Measurements from ENCODE around the gene PXDC1. TPM values are rescaled to one million over a fixed set of nuclear protein-coding genes. Genes with fewer than 3 reads are reported as not detected.

PXDC1 gene
- polyA plus RNA-seq, 1 donor from 2014 or later: 3.9 TPM

DNA sequence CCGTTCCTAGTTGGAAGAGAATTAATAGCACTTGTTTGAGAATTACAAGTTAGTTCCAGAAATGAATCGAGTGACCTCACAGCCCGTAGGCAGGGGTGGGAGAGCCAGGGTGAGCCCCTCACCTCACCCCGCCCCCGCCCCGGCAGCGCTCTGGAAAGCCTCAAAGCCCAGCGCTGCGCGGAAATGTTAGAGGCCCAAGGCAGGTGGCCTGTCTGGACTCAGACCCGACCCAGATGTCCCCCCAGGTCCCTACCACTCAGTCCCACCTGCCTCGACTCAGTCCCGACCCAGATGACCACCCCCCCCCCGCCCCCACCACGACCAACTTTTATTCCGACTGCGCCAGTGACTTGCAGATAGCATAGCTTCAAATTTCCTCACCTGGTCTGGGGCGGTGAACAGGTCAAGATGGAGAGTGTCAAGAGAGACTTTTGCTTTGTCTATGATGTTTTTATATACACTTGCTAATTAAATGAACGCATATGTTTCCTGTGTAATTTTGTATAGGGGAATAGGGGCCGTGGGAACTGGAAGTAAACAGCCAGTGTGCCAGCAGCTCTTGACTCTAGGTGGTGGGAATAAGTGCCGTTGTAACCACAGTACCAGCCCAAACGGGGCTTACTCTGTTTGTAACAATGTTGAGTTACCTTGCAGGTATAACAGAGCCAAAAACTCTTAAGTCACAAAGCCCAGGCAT lies 1.2 kb upstream of the PXDC1 start:
- TF ChIP-seq POLR2AphosphoS5 (IDR thresholded peaks at IDR 0.05) (no peak), SMC3 (conservative IDR thresholded peaks at IDR 0.05; ENCODE audit: poor library complexity) (no peak), MXI1 (conservative IDR thresholded peaks at IDR 0.05; ENCODE audit: poor library complexity, severe bottlenecking) (no peak), EZH2 (IDR thresholded peaks at IDR 0.05; ENCODE audit: borderline replicate concordance, insufficient read depth, low read length, poor library complexity, severe bottlenecking) (no peak), RAD21 (conservative IDR thresholded peaks at IDR 0.05) (no peak), TAF1 (IDR thresholded peaks at IDR 0.05; ENCODE audit: low read depth) (no peak), EP300 (conservative IDR thresholded peaks at IDR 0.05; ENCODE audit: poor library complexity, severe bottlenecking) (no peak)
- TF ChIP-seq, protein P1, sequence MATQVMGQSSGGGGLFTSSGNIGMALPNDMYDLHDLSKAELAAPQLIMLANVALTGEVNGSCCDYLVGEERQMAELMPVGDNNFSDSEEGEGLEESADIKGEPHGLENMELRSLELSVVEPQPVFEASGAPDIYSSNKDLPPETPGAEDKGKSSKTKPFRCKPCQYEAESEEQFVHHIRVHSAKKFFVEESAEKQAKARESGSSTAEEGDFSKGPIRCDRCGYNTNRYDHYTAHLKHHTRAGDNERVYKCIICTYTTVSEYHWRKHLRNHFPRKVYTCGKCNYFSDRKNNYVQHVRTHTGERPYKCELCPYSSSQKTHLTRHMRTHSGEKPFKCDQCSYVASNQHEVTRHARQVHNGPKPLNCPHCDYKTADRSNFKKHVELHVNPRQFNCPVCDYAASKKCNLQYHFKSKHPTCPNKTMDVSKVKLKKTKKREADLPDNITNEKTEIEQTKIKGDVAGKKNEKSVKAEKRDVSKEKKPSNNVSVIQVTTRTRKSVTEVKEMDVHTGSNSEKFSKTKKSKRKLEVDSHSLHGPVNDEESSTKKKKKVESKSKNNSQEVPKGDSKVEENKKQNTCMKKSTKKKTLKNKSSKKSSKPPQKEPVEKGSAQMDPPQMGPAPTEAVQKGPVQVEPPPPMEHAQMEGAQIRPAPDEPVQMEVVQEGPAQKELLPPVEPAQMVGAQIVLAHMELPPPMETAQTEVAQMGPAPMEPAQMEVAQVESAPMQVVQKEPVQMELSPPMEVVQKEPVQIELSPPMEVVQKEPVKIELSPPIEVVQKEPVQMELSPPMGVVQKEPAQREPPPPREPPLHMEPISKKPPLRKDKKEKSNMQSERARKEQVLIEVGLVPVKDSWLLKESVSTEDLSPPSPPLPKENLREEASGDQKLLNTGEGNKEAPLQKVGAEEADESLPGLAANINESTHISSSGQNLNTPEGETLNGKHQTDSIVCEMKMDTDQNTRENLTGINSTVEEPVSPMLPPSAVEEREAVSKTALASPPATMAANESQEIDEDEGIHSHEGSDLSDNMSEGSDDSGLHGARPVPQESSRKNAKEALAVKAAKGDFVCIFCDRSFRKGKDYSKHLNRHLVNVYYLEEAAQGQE (IDR thresholded peaks at IDR 0.05; ENCODE audit: borderline replicate concordance): no peak
- TF ChIP-seq, protein P2, sequence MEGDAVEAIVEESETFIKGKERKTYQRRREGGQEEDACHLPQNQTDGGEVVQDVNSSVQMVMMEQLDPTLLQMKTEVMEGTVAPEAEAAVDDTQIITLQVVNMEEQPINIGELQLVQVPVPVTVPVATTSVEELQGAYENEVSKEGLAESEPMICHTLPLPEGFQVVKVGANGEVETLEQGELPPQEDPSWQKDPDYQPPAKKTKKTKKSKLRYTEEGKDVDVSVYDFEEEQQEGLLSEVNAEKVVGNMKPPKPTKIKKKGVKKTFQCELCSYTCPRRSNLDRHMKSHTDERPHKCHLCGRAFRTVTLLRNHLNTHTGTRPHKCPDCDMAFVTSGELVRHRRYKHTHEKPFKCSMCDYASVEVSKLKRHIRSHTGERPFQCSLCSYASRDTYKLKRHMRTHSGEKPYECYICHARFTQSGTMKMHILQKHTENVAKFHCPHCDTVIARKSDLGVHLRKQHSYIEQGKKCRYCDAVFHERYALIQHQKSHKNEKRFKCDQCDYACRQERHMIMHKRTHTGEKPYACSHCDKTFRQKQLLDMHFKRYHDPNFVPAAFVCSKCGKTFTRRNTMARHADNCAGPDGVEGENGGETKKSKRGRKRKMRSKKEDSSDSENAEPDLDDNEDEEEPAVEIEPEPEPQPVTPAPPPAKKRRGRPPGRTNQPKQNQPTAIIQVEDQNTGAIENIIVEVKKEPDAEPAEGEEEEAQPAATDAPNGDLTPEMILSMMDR (IDR thresholded peaks at IDR 0.05; ENCODE audit: poor library complexity, severe bottlenecking): no peak
- Histone ChIP-seq H2AFZ (ENCODE audit: low read depth, low read length) (no peak overlapping the region), H3K9ac (ENCODE audit: low read length) (no peak overlapping the region), H3K9me2 (ENCODE audit: insufficient read depth, low read length) (no peaks in the 10 kb centered on the region), H3K4me2 (ENCODE audit: low read length) (no peak overlapping the region), H3K27me3 (ENCODE audit: insufficient read depth, low read depth, low read length) (peaks cover 41% of the 10 kb centered on the region), H3K4me3 (ENCODE audit: low read length) (peak overlapping the region; percentile 77), H3K27ac (ENCODE audit: low read length) (no peak overlapping the region), H4K20me1 (ENCODE audit: insufficient read depth) (no peaks in the 10 kb centered on the region), H3K9me3 (ENCODE audit: low read length) (no peaks in the 10 kb centered on the region), H3K79me2 (replicated peaks; ENCODE audit: insufficient read depth, low read length) (no peaks in the 10 kb centered on the region), H3K36me3 (ENCODE audit: insufficient read depth, low read length) (no peaks in the 10 kb centered on the region), H3F3A (ENCODE audit: insufficient read depth, low read length, poor library complexity, severe bottlenecking) (no peaks in the 10 kb centered on the region)

DNA sequence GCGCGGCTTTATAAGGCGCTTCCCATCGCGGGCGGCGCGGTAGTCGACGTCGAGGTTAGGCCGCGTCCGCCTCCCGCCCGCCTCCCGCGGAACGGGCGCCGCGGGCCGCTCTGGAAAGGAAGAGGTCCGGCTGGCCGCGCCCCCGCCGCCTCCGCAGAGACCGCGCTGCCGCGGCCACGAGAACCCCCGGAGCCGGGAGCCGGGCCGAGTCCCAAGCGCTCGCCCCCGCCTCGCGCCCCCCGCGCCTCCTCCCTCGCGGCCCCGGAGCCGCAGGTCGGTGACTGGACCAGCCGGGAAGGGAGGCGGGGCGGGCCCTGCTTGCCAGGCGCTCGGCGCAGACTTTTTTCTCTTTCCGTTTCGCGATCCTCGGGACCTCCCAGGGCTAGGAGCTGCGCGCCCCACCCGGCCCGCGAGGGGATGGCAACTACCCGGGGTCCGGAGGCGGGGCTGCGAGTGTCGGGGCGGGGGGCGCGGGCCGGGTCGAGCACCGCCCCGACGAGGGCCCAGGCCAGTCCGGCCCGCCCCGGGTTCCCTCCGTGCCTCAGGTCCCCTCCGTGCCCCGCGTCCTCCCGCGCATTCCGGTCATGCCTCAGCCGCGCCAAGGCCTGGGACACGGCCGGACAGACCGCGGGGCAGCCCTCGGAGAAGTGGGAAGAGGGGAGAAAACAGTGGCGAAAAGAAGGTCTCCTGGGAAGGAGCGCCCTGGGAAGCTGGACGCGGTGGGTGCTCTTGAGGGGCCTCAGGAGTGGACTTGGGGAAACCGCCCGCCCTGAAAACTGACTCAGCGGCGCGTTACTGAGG lies 417 bp upstream of the PXDC1 start:
- Histone ChIP-seq H3K4me3 (ENCODE audit: low read length) (peak overlapping the region; percentile 77), H3K36me3 (ENCODE audit: insufficient read depth, low read length) (no peaks in the 10 kb centered on the region), H3K9ac (ENCODE audit: low read length) (peak overlapping the region; percentile 46), H2AFZ (ENCODE audit: low read depth, low read length) (no peak overlapping the region), H3K9me3 (ENCODE audit: low read length) (no peaks in the 10 kb centered on the region), H3K27ac (ENCODE audit: low read length) (no peak overlapping the region), H3K4me2 (ENCODE audit: low read length) (no peak overlapping the region), H4K20me1 (ENCODE audit: insufficient read depth) (no peaks in the 10 kb centered on the region), H3K79me2 (replicated peaks; ENCODE audit: insufficient read depth, low read length) (no peaks in the 10 kb centered on the region), H3K27me3 (ENCODE audit: insufficient read depth, low read depth, low read length) (peaks cover 41% of the 10 kb centered on the region), H3F3A (ENCODE audit: insufficient read depth, low read length, poor library complexity, severe bottlenecking) (no peaks in the 10 kb centered on the region), H3K9me2 (ENCODE audit: insufficient read depth, low read length) (no peaks in the 10 kb centered on the region)
- TF ChIP-seq, protein P1 (IDR thresholded peaks at IDR 0.05; ENCODE audit: borderline replicate concordance): no peak
- peak; percentile 37 for TF ChIP-seq MXI1 (conservative IDR thresholded peaks at IDR 0.05; ENCODE audit: poor library complexity, severe bottlenecking)
- TF ChIP-seq, protein P2 (IDR thresholded peaks at IDR 0.05; ENCODE audit: poor library complexity, severe bottlenecking): peak; percentile 48

All from neural cell (in vitro differentiated cells).